ENCODE measurements around the gene CAPN2.

Gene CAPN2

GRCh38 chr1:223706077-223706973, 6.0 kb upstream of the CAPN2 start:
- peak; percentile 55 for DNase-seq
- H3K9me3 ChIP-seq = no peaks in the 10 kb centered on the region
- no peak overlapping the region for H3K4me3 ChIP-seq (ENCODE audit: low read depth, low read length)
- no peaks in the 10 kb centered on the region for H3K27me3 ChIP-seq
- TF ChIP-seq, protein P1, sequence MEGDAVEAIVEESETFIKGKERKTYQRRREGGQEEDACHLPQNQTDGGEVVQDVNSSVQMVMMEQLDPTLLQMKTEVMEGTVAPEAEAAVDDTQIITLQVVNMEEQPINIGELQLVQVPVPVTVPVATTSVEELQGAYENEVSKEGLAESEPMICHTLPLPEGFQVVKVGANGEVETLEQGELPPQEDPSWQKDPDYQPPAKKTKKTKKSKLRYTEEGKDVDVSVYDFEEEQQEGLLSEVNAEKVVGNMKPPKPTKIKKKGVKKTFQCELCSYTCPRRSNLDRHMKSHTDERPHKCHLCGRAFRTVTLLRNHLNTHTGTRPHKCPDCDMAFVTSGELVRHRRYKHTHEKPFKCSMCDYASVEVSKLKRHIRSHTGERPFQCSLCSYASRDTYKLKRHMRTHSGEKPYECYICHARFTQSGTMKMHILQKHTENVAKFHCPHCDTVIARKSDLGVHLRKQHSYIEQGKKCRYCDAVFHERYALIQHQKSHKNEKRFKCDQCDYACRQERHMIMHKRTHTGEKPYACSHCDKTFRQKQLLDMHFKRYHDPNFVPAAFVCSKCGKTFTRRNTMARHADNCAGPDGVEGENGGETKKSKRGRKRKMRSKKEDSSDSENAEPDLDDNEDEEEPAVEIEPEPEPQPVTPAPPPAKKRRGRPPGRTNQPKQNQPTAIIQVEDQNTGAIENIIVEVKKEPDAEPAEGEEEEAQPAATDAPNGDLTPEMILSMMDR (IDR thresholded peaks at IDR 0.05; ENCODE audit: low read depth, low read length) = no peak
- no peaks in the 10 kb centered on the region for H3K36me3 ChIP-seq
- peaks cover 10% of the 10 kb centered on the region for H3K4me1 ChIP-seq

DNA sequence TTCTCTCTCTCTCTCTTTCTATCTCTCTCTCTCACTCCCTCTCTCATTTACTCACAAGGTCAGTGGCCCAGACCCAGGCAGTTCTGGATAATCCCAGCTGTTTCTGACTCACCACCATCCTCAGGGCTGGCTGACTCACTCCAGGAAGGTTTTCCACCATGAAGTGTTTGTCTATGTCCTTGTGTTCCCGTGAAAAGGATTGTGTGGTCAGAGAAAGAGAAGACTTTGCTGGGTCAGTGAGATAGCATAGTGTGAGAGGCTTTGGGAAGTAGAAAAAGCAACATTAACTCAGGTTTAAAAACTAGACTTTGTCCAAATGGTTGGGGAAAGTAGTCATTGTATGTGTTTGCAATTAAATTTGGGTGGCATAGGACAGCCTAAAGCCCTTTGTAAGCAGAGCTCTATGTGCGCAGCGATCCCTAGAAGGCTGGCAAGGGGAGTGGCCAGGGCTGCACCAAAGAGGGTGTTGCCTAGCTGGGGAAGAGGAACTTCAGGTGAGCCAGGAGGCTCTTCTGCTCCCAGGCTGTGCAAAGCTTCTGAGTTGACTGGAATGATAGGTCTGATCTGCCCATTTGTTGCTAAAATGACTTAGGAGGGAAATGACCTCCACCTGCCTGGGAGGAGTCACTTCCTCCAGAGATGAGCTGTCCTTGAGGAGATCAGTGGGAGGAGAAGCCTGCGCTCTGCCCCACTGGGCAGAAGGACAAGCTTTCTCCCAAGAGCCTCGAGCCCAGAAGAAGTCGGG, 4.9 kb upstream of the CAPN2 start:
- TF ChIP-seq, protein P1 (IDR thresholded peaks at IDR 0.05; ENCODE audit: low read depth, low read length) = no peak
- peaks cover 10% of the 10 kb centered on the region for H3K4me1 ChIP-seq
- no peaks in the 10 kb centered on the region for H3K36me3 ChIP-seq
- H3K27me3 ChIP-seq = no peaks in the 10 kb centered on the region
- H3K4me3 ChIP-seq (ENCODE audit: low read depth, low read length) = no peak overlapping the region
- H3K9me3 ChIP-seq = peaks cover 2% of the 10 kb centered on the region; the same call in 1 of the 2 replicates
- peak; percentile 52 for DNase-seq

- DNase-seq = no peak
- Histone ChIP-seq H3K4me1 (peaks cover 10% of the 10 kb centered on the region), H3K9me3 (peaks cover 2% of the 10 kb centered on the region; the same call in 1 of the 2 replicates), H3K36me3 (no peaks in the 10 kb centered on the region), H3K4me3 (ENCODE audit: low read depth, low read length) (no peak overlapping the region), H3K27me3 (no peaks in the 10 kb centered on the region)
- TF ChIP-seq, protein P1 (IDR thresholded peaks at IDR 0.05; ENCODE audit: low read depth, low read length) = 0 out of 2 replicates have a peak, but pooled peaks have one; percentile 9
Observed at GRCh38 chr1:223708001-223708359, 4.4 kb upstream of the CAPN2 start.

- TF ChIP-seq, protein P1 (IDR thresholded peaks at IDR 0.05; ENCODE audit: low read depth, low read length) = no peak
Observed at GRCh38 chr1:223708651-223709268, 3.6 kb upstream of the CAPN2 start.

GRCh38 chr1:223709598-223709997, 2.7 kb upstream of the CAPN2 start:
- Histone ChIP-seq H3K36me3 (no peaks in the 10 kb centered on the region), H3K9me3 (peaks cover 2% of the 10 kb centered on the region; the same call in 1 of the 2 replicates), H3K4me3 (ENCODE audit: low read depth, low read length) (no peak overlapping the region), H3K27me3 (no peaks in the 10 kb centered on the region), H3K4me1 (peaks cover 10% of the 10 kb centered on the region)
- TF ChIP-seq, protein P1 (IDR thresholded peaks at IDR 0.05; ENCODE audit: low read depth, low read length) = peak; percentile 47
- DNase-seq = no peak

More at GRCh38 chr1:223708651-223709268, 3.6 kb upstream of the CAPN2 start:
- peaks cover 10% of the 10 kb centered on the region for H3K4me1 ChIP-seq
- no peak for DNase-seq
- H3K9me3 ChIP-seq = peaks cover 2% of the 10 kb centered on the region; the same call in 1 of the 2 replicates
- H3K36me3 ChIP-seq = no peaks in the 10 kb centered on the region
- no peaks in the 10 kb centered on the region for H3K27me3 ChIP-seq
- no peak overlapping the region for H3K4me3 ChIP-seq (ENCODE audit: low read depth, low read length)
